ENCODE measurements around the gene PDK1.
"Not testable (repeated sequence)": the region's sequence is repeated elsewhere in the genome, so short reads cannot be mapped to it uniquely, and the experiment has no call there.

The PDK1 gene

DNA sequence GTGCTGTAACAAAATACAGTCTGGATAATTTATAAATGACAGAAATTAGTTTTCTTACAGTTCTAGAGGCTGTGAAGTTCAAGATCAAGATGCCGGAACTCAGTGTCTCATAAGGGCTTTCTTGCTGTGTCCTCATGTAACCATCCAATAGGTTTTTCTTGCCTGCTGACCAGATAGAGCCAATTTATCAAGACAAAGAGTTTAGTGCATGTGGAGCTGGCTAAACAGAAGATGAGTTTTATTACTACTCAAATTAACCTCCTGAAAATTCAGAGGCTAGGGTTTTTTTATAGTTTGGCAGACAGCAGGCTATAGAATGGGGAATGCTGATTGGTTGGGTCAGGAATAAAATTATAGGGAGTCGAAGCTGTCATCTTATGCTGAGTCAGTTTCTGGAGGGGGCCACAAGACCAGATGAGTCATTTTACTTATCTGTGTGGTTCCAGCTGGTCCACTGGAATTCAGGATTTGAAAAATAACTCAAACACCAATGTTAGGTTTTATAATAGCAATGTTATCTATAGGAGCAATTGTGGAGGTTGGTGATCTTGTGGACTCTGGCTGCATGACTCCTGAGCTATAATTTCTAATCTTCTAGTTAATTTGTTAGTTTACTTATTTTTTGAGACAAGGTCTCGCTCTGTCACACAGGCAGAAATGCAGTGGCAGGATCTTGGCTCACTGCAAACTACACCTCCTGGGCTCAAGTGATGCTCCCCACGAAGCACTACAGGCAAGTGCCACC is 3.2 kb upstream of the PDK1 start:
- no peak for DNase-seq (ENCODE audit: low read depth)

DNA sequence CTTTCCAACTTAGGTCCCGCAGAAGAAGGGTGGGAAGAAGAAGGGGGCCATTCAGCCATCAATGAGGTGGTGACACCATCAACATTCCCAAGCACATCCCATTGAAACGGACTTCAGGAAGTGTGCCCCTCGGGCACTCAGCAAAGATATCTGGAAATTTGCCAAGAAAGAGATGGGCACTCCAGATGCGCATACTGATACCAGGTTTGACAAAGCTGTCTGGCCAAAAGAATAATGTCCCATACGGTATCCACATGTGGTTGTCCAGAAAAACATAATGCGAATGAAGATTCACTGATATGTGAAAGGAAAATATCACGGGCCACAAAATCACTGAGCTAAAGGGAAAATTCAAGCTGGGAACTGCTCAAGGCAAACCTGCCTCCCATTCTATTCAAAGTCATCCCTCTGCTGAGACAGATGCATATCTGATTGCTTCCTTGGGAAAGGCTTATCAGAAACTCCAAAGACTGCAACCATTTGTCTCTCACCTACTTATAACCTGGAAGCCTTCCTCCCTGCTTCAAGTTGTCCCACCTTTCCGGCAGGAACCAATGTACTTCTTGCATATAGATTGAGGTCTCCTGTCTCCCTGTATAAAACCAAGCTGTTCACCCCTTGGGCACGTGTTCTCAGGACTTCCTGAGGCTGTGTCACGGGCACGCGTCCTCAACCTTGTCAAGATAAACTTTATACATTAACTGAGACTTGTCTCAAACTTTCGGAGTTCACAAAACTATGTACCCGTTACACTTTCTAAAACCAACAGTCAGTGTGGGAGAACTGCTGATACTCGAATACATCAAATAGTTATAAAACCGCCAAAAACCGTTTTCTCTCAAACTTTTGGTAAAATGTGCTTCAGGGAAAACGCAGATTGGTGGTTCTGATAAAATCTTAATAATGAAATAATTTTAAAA is 1.3 kb upstream of the PDK1 start:
- no peak for DNase-seq (ENCODE audit: low read depth)

DNA sequence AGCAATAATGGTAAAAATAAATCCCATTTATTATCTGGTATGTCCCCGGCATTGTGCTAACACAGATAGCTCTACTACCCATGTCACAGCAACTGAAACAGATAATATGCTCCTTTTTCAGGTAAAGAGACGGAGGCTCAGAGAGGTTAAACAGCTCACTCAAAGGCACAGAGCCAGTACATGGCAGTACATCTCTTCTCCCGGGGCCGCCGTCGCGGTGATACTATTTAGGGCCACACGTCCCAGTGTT is 693 bp upstream of the PDK1 start:
- DNase-seq (ENCODE audit: low read depth) = no peak

DNA sequence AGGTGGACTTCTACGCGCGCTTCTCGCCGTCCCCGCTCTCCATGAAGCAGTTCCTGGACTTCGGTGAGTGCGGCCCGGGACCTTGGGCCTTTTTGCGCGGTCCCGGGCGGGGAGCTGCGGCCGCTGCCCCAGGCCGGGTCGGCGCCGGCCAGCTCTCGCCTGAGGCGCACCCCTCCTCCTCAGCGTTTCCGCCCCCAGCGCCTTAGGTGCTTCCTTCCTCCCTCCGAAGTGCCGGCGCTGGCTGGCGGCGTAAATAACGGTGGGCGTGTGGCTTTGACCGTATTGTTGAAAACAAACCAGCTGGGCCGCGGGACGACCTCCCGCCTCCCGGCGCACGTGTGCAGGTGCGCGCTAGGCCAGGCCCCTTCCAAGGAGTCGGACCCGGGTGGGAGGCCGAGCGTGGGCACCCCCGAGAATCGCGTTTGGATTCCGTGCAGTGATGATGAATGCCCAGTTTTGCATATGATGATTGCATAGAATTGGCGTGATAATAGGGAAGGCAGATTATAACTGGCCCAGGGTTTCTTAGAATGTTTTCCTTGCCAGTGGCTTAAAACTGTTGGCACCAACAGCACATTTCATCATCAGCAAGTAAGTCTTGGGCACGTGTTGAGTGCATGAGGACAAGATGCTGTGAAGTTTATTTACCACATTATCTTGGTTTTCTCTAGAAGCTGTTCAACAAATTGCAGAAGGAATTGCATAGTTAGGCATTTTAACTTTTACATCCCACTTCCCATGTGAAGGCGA is 569 bp downstream of the PDK1 start:
- DNase-seq (ENCODE audit: low read depth) = peak; percentile 45

DNA sequence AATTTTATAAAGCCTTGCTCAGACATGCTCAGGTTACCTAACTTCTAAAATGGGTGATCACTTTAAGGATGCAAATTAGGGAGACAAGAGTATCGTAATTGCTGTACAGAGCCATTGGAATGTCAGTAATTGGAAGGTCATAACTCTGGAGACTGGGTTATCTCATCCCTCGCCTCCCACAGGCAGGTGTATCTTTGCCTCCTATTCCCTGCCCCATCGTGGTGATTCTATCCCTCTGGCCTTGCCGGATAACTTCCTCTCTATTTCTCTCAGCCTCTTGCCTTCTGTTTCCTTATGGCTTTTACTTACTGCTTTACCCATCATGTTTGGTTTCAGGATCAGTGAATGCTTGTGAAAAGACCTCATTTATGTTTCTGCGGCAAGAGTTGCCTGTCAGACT is 2.5 kb downstream of the PDK1 start:
- DNase-seq (ENCODE audit: low read depth) = no peak

DNA sequence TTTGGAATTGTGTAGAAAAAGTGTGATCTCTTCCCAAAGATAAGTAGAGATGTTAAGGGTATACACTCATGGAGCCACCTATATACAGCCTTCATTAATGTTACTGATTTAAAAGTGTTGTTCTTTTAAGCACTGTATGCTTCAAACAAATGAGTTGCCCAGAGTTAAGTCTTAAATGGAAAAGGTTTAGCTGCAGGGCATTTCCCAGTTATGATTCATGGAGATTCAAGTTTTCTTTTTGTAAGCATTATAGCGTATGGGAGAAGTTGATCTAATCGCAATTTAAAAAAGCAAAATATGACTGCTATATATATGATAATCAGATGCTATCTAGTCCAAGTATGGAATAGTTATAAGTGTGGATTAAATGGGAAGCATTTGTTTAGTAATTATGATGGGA is 4.8 kb downstream of the PDK1 start:
- DNase-seq (ENCODE audit: low read depth) = no peak

DNA sequence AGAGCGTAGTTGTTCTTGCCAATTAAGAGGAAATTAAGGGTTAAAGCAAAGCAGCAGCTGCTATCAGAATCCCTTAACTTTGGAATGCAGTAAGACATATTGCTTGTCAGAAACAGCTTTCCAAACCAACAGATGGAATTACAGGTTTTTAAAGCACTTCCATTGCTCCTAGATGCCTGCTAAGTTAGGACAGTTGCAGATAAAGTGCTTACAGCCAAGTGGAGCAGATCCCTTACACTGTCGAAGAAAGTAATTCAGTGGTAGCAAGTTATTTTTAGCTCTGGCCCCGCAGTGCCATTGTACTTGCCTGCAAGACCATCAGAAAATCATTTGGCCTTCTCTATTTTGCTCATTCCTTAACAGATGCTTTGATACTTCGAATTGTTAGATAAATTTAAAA is 5.4 kb downstream of the PDK1 start:
- DNase-seq (ENCODE audit: low read depth) = no peak

DNA sequence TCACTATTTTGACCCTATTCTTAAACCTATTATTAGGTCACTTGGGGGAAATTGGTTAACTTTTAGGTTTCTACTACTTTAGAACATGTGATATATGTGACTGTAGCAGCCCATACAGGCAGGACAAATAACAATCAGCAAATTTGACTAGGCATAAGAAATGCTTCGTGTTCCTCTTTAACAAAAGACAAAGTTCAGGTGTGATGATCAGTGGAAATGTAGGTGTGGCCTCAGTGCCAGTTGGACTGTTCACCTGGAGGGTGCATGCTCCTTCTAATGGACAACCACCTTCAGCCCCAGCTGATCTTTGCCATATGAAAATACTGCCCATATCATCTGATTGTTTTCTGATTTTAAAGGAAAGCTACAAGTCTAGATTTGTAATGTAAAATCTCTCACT is 6.4 kb downstream of the PDK1 start:
- DNase-seq (ENCODE audit: low read depth) = no peak

DNA sequence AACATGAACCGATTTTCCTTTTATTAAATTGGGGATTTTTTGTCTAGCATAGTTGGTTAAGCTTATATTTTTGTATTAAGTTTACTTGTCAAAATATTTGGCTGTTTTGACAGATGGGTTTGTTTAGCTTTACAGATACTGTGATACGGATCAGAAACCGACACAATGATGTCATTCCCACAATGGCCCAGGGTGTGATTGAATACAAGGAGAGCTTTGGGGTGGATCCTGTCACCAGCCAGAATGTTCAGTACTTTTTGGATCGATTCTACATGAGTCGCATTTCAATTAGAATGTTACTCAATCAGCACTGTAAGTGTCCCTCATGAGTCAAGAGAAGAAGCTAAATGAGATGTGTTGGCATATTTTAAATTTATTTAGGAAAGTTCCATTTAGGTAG is 8.5 kb downstream of the PDK1 start:
- DNase-seq (ENCODE audit: low read depth) = no peak

DNA sequence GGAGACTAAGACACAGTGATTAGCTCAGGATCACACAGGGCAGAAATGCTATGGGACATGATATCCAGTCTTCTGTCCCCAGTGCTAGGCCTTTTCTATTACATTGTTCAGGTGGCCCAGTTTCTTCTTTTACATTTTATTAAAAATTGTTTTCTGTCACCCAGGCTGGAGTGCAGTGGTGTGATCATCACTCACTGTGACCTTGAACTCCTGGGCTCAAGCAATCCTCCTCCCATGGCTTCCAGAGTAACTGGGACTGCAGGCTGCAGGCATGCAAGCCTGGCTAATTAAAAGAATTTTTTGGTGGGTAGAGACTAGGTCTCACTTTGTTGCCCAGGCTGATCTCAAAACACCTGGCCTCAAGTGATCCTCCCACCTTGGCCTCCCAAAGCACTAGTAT is 15.4 kb downstream of the PDK1 start:
- no peak for DNase-seq (ENCODE audit: low read depth)

DNA sequence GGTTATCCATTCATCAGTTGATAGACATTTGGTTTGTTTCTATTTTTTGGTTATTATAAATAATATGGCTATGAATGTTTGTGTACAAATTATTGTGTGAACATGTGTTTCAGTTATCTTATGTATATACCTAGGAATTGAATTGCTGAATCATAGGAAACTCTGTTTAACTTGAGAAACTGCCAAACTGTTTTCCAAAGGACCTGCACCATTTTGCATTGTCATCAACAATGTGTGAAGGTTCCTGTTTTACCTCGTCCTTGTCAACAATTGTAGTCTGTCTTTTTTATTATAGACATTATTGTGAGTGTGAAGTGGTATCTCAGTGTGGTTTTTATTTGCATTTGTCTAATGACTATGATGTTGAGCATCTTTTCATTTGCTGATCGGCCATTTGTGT is 17.1 kb downstream of the PDK1 start:
- DNase-seq (ENCODE audit: low read depth) = no peak

DNA sequence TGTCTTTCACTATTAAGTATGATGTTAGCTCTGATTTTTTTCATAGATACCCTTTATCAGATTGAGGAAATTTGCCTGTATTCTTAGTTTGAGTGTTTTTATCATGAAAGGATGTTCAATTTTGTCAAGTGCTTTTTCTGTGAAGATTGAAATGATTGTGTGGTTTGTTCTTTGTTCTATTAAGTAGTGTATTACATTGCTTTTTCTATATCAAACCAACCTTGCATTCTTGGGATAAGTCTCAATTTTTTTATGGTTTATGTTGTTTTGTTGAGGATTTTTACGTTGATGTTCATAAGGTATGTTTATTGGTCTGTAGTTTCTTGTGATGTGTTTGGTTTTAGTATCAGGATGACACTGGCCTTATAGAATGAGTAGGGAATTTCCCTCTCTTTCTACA is 19.1 kb downstream of the PDK1 start:
- no peak for DNase-seq (ENCODE audit: low read depth)

DNA sequence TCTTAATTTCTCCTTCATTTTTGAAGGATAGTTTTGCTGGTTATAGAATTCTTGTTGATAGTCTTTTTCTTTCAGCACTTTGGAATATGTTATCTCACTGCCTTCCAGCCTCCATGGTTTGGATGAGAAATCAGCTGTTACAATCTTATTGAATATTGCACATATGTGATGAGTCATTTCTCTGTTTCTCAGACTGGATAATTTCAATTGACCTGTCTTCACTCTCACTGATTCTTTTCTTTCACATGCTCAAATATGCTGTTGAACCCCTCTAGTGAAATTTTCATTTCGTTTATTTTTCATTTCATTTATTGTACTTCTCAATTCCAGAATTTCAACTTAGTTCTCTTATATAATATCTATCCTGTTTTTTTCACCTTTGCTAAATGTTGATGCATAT is 22.2 kb downstream of the PDK1 start:
- no peak for DNase-seq (ENCODE audit: low read depth)

DNA sequence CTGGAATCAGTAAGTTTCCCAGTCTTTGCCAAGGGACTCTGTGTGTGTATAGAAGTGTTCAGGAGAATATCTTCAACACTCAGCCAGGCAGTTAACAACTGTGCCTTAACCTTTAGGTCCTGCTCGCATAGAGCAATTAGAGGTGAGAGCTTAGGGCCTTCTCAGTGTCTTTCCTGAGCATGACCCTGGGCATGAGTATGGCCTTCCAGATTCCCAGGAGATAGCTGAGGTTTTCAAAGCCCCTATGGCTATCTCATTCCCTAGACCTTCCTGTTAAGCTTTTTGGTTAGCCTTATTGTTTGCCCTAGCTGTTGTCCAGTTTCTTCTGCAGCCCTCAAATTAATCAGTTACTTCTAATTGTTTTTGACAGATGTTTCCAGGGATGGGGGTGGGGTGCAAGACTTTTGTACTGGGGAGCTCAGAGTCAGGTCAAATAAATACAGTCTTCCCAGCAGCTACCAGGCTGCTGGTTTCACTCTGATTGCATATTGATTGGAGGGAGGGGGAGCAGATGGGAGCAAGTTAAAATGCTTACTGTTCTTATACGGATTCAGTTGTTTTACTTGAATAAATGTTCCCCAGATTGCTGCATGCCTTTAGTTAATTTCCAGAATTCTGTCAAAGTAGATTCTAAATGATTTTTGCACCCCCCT is 23.1 kb downstream of the PDK1 start:
- no peak for DNase-seq (ENCODE audit: low read depth)

DNA sequence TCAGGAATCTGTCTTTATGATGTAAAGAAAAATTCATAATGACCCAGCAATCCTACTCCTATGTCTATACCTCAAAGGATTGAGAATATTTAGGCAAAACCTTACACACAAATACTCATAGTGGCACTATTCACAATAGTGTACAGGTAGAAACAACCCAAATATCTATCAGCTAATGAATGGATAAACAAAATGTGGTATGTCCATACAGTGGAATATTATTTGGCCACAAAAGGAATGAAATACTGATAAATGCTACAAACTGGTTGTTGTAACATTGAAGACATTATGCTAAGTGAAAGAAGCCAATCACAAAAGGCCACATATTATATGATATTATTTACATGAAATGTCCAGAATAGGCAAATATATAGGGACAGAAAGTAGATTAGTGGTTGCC is 24.7 kb downstream of the PDK1 start:
- DNase-seq (ENCODE audit: low read depth) = no peak

DNA sequence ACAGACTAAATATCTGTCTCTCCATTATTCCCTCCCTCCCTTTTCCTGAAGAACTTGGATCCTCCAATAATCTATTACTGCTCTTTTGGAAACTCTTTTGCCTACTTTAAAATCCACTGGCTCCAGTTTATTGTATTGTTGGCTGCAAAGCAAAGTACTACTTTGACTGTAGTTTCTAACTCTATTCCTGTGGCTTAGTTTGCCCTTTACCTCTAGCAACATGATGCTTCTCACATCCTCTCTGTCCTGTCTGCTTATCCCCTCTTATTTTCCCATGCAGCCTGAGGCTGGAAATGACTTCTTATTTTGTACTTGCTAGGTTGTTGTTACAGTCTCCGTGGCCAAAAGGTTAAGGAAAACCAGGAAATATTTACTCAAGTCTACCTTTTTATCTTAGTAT is 26.8 kb downstream of the PDK1 start:
- no peak for DNase-seq (ENCODE audit: low read depth)

DNA sequence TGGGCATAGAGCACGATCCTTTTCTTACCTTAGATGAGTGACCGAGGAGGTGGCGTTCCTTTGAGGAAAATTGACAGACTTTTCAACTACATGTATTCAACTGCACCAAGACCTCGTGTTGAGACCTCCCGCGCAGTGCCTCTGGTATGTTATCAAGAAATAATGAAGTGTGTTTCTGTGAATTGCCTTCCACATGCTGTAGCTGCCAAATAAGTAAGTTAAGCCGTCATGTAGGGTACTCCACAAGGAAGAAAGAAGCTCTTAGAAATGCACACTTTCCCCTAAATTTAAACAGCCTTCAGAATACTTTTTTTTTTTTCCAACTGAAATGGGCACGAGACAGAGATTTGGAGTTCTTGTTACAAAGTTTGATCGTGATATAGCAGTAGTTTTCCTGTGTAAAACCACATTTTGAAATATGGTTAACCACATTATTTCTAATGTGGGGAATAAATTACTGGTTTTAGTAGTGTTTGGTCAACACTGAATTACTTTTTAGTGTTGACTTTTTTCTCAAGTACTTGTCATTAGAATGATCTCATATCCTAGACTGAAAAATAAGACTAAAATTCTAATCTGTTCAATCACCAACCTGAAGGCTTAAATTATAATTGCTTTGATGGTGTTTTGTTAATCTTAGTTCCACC is 30.5 kb downstream of the PDK1 start:
- DNase-seq (ENCODE audit: low read depth) = no peak

DNA sequence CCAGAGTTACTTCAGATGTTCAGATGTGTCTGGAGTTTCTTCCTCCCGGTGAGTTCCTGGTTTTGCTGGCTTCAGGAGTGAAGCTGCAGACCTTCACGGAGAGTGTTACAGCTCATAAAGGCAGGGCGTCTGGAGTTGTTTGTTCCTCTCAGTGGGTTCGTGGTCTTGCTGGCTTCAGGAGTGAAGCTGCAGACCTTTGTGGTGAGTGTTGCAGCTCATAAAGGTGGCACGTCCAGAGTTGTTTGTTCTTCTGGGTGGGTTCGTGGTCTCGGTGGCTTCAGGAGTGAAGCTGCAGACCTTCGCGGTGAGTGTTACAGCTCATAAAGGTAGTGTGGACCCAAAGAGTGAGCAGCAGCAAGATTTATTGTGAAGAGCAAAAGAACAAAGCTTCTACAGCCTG is 31.3 kb downstream of the PDK1 start:
- not testable (repeated sequence) for DNase-seq (ENCODE audit: low read depth)

DNA sequence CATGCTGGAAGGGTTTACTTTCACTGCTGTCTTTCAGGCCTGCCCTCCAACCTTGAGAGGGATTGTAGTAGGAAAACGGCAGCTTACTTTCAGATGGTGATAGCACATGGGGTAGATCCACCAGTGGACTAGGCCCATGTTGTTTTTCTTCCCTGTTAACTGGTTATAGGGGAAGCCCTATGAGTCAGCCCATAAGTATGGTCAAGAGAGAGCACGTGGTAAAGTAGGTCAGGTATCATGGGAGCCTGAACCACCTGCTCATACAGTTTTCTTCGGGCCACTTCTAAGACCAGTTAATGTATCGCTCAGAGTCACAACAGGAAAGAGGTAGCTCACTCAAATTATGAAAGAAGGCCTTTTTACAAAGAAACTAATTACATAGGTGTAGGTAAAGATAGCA is 33.0 kb downstream of the PDK1 start:
- no peak for DNase-seq (ENCODE audit: low read depth)

DNA sequence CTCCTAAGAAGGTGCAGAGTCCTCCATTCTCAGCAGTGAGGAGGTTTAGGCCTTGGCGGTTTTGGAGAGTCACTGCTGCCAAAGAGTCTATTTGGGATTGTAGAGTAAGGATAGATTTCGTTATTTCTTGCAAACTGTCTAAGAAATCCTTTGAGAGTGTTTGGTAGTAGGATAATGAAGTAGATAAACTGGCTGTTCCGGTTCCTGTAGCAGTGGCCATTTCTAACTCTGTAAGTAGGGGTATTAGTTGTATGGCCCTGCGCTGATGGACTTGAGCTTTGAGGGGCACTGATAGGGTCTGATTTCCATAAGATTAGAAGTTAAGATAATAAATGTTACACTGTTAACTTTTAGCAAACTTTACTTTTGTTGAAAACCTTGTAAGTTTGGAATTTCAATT is 35.5 kb downstream of the PDK1 start:
- not testable (repeated sequence) for DNase-seq (ENCODE audit: low read depth)

DNA sequence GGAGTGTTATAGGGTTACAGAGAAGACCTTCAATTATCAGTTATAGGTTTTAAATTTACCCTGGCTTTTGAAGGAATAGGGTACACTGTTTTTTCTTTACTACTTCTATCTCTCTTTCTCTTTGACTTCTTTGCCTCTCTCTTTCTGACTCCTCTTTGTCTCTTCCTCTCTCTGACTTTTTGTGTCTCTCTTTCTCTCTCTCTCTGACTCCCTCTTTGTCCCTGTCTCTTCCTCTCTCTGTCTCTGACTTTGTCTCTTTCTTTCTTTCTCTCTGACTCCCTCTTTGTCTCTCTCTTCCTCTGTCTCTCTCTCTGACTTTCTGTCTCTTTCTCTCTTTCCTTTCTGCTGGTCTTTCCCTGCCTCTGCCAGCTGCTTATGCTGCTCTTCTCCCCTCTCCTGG is 36.3 kb downstream of the PDK1 start:
- DNase-seq (ENCODE audit: low read depth) = not testable (repeated sequence)

DNA sequence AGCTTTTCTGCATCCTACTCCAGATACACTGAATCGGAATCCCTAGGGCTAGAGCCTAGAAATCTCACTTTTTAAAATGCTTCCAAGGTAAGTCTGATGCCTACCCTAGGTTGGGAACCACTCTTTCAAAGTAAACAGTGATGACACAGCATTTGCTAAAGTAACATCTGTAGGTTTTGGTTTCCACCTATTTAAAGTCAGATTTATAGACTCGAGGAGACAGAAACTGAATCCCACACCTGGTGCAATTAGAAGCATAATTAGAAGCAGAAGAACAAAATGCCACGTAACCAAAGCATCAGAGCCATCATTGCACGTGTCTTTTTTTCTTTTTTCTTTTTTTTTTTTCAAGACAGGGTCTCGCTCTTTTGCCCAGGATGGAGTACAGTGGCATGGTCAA is 40.9 kb downstream of the PDK1 start:
- no peak for DNase-seq (ENCODE audit: low read depth)
